ENCODE data around the gene SH3BP5.

DNA sequence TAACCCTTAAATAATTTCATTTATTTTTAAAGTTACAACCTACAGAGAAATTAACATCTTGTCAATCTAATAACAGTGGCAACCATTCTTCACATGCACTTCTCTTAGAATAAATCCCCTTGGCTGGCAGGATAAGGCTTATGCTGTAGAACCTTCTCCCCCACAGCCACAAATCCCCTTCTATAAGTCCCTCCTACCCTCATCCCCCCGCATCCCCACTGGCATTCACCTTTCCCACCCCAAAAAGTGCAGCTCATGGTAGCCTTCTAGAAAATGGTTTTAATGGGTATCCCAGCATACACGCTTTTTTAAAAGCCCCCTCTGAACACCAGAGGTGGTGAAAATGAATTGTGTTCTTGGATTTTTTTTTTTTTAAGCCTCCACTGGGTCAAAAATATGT is 77.2 kb downstream of the SH3BP5 start:
- TF ChIP-seq TAF1 (IDR thresholded peaks at IDR 0.05; ENCODE audit: low read depth, low read length): no peak
- TF ChIP-seq POLR2A (IDR thresholded peaks at IDR 0.05; ENCODE audit: low read depth, low read length): no peak
- TF ChIP-seq POLR2AphosphoS5 (IDR thresholded peaks at IDR 0.05; ENCODE audit: low read depth, low read length): no peak
- no peak for TF ChIP-seq SPI1 (IDR thresholded peaks at IDR 0.05; ENCODE audit: low read depth, low read length)
- no peak for TF ChIP-seq POU2F2 (IDR thresholded peaks at IDR 0.05; ENCODE audit: low read depth, low read length)
- TF ChIP-seq PAX5 (IDR thresholded peaks at IDR 0.05; ENCODE audit: insufficient read depth, low read length, severe bottlenecking): no peak
